Measurements from ENCODE around the gene P2RX2.

The P2RX2 gene

DNA sequence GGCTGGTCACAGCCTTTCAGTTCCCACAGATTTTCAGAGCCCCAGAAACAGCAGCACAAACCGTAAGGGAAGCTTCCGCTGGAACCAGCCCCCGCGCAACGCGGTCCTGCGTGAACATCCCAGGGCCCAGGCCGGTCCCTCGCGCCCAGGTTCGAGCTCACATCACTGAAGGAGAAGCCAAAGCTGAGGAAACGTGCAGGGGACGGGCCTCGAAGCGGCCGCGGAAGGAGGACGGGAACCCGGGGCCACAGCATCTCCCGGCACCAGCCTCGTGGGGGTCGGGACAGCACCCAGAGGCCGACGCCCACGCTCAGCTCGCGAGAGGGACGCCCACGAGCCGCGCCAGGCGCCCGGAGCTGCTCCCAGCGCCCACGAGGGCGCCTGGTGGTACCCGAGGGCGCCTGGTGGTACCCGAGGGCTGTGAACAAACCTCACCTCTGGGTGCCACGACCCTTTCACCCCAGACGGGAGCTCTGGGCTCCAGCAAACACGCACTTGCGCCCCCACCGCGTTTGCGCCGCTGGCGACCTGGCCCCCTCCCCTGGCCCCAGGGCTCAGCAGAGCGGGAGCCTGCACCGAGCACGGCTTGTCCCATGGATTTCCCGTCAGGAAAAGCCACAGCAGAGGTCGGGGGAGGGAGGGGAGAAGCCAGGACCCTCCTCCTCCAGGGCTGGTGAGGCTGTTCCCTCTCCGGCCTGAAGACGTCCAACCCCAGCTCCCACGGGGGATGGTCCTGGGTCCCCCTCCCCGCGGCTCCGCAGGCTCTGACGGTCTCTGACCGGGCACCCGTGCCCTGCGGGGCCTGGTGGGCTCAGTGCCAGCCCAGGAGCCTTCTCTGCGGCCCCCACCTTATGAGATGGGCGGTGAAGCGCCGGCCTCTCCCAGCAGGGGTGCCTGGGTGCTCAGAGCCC, 15.1 kb upstream of the P2RX2 start:
- no peak for DNase-seq

DNA sequence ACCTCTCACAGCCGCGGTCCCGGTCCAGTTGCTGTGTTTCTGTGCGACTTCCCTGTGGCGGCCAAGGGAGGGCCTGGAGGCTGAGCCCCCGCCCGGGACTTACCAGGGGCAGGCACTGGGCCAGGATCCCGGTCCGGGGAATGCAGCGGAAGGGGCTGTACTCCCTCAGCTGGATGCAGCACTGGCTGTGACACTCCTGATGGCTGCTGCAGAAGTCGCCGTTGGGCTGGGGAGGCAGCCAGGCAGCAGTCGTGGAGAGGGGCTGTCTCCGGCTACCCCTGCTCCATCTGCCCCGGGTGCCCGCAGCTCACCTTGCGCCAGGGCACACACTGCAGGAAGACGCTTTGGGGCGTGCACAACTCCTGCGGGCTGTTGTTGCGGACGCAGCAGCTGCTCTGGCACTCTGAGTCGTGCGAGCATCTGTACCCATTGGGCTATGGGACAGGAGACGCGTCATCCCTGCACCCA, 14.4 kb upstream of the P2RX2 start:
- DNase-seq, result no peak

DNA sequence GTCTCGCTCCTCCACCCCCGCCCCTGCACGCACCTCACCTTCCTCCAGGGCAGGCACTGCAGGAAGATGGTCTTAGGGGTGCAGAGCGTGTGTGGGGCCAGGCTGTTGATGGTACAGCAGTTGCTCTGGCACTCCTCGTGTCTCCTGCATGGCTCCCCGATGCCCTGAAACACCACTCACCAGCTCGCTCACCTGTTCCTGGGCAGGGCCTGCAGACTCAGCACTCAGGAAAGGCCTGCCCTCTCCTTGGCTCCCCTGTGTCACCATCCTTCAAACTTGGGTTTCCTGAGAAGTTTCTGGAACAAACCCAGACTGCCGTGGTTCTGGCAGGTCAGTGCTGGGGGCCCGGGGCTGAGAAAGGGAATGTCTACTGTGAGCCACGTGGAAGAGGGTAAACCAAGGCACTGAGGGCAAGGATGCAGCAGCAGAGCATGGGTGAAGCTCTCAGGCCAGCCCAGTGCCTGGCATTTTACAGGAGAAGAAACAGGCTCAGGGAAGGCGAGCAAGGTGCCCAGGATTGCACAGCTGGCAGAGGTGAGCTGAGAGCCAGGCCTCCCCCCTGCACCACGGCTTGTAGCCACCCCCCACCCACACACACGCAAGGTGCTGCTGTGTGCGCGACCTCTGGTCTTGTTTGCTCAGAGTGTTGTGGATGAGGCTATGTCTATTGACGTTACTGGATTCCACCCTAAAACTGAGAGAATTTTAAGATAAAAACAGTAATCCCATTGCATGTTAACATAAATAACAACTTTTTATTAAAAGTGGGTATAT, 13.7 kb upstream of the P2RX2 start:
- DNase-seq, result no peak

DNA sequence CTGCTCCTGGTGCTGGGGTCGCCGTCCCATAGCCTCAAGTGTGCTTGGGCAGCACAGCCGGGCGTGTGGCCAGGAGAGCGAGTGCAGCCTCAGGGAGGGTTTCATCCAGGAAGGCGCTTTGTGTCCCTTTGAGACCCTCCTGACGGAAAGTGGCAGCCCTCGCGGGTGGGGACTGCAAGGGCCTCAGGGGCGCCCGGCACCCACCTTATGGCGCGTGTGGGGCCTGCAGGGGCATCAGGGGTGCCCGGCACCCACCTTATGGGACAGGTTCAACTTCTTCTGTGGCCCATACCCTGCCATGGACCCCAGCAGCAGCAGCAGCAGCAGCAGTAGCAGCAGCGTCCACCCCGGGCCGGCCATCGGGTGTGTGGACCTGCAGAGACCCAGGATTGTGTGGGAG, 12.7 kb upstream of the P2RX2 start:
- no peak for DNase-seq

DNA sequence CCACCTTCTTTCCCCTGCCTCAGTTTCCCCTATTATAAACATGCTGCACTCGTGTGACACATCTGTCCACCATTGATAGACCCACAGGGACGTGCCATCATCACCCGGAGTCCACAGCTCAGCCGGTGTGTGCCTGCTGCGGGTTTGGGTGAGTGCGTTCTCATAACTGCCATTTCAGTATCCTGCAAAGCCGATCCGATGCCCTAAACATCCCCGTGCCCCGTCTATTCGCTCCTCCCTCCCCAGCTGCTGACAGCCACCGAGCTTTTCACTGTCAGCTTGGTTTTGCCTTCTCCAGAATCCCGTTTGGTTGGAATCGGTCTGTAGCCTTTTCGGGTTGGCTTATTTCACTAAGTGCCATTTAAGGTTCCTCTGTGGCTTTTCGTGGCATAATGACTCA, 12.1 kb upstream of the P2RX2 start:
- DNase-seq, result no peak

DNA sequence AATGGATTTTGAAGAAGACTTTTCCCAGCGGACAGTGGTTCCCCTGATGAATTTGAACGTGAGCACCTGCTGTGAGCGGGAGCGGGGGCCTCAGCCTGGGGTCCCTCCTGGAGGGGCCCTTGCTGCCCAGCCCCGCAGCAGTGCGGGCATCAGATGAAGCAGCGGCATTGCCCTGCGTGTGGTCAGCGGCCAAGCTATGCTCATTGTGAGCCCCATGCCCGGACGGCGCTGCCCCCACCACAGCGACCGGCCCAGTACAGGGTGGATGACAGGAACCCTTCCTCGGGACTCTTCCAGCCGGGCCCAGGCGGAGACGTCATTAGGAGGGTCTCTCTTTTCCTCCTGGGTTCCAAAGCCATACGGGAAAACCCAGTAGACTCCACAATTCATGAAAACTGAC, 11.6 kb upstream of the P2RX2 start:
- DNase-seq, result no peak

DNA sequence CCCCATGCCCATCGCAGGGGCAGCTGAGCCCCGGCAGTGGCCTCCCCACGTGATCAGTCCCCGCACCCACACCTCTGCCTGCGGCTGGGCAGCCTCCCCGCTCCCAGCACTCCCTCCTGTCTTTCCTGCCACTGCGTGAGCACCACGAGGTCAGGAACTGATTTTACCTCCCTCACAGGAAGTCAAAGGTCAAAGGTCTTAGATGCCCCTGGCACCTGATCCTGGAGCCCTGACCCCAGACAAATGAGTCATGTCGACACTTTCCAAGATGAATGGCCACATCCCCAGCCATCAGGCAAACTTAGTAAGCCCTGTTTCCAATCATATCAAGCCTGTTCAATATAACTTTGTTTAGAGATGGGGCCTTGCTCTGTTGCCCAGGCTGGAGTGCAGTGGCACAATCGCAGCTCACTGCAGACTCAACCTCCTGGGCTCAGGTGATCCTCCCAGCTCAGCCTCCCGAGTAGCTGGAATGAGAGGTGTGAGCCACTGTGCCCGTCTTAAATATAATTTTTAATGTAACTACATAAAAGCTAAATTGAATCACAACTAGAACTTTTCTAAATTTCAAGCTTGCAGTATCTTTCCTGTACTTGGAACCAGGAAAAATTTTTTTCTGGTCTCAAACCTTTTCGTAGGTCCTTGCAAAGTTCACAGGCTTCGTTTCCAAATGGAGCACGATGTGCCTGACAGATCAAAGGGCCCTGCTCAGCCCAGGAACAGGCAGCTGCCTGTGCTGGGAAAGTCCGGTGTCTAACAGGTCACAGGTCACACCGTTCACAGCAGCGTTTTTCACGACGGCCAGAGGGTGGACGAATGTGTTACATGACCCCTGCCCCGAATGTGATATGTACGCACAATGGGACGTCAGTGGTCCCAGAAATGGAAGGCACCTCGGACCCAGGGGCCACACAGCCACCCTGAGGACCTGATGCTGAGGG, 10.1 kb upstream of the P2RX2 start:
- DNase-seq, result no peak

DNA sequence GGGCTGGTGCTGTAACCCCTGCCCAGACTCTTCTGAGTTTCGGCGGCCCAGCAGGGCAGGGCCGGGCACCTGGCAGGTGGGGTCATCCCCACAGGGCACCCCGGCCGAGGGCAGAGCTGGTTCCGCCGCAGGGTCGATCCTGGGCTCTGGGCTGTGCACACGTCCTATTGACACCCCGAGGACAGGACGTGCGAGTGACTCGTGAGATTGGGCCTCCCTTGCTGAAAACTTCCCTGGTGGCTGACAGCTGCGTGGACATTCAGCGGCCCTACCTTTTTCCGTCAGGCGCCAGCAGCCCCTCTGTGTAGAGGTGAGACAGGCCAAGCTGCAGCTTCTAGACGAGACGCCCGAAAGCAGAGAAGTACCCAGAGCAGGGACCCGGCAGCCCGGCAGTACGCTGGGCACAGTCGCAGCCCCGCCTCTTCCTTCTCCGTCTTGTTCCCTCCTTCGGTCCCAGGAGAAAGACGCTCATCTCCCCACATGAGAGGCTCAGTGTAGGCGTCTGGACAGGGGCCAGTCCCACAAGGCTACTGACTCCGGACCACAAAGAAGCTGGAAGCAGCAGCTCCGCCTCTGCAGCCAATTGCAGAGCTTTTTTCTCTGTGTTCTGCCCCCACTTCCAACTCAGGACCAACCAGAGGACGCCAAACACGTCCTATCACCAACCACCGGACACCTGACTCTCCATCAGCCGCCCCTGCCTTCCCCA, 8.4 kb upstream of the P2RX2 start, which contains the start of gene LRCOL1:
Gene LRCOL1 (minus strand): TSS at position 532 of the 709 bp plus-strand sequence. CDS start 4,331 bp downstream, outside the sequence.
- DNase-seq, result no peak

DNA sequence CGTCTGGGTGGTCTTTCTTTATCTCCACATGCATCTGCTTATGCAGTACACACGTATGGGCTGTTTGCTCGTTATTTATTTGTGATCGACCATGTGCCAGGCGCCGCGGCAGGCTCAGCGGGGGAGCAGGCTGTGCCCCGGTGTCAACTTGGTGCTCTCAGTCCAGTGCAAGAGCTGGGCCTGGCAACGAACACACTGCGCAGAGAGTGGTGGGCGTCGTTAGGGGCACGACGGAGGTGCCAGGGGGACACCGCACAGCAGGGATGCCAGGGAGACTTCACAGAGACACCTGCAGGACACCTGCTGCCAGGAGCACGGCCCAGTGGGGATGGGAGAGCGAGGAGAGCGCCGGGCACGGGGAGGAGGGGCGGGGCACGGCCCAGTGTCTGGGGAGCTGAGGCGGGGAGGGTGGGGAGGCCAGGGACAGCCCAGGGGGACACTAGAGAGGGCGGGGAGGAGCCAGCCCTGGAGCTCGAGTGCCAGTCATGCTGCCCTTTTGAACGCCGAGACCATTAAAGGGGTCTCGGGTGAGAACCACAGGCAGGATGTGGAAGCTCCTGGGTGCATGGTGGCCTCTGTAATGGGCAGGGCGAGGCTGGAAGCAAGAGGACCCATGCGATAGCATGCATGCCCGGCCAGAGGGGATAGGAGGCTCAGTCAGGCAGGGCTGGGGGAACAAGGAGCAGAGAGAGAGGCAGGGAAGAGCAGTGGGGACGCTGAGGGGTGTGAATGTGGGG, 7.5 kb upstream of the P2RX2 start:
- no peak for DNase-seq

DNA sequence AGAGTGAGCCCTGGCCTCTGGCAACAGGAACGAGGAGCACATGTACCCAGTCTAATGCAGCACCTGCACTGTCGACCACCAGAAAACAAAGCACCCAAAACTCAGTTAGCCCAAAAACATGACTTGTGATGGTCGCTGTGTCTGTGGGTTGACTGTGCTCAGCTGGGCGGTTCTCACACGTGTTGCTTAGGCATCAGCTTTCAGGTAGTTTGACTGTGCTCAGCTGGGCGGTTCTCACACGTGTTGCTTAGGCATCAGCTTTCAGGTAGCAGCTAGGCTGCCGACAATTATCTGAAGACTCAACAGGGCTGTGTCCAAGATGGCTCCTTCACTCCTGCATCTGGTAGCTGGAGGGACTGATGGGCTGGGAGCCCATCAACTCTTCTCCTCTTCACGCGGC, 7.0 kb upstream of the P2RX2 start:
- DNase-seq, result no peak

DNA sequence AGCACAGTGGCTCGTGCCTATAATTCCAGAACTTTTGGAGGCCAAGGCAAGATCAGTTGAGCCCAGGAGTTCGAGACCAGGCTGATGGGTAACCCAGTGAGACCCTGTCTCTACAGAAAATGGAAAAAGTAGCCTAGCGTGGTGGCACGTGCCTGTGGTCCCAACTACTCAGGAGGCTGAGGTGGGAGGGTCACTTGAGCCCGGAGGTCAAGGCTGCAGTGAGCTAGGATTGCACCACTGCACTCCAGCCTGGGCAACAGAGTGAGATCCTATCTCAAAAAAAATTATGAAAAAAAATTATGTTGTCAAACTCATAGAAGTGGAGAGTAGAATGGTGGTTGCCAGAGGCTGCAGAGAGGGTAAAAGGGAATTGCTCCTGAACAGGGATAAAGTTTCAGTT, 4.5 kb upstream of the P2RX2 start:
- no peak for DNase-seq

DNA sequence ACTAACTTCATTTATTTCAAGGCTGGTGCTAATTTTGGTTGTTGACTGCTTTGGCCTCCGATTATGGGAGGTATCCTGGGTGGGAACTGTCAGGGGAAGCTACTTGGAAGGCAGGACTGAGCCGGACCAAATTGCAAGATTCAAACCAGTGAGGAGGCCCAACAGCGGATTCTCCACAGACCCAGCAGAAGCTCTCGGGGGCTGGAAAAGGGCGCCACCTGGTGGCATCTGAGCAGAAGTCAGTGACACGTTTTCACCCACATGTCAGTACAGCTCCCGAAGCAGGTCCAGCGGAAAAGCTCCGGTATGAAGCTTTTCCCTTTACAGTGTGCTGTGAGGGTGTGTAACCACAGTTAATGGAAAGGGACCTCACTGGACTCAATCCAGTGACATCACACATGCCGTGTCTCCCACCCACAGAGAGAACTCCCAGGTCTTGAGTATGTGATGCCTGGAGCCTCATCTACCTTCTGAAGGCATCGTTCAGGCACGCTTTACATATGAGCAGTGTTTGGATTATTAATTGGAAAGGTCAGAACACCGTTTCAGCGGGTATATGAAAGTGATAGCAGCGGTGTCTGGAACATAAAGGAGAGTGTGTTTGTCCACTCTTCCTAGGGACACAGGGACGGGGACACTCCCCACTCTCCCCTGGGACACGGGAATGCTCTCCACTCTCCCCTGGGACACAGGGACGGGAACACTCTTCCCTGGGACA, 3.6 kb upstream of the P2RX2 start:
- DNase-seq, result peak; percentile 90 to 91

DNA sequence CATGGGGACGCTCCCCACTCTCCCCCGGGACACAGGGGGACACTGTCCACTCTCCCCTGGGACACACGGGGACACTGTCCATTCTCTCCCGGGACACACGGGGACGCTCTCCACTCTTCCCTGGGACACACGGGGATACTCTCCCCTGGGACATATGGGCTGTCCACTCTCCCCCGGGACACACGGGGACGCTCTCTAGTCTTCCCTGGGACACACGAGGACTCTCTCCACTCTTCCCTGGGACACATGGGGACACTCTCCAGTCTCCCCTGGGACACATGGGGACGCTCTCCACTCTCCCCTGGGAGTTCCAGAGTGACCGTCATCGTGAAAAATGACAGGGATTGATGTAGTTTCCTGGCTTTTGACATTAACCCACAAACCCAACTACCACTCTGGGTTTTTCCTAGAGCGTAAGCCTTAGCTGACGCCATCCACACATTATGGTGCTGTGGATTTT, 3.0 kb upstream of the P2RX2 start:
- no peak for DNase-seq

DNA sequence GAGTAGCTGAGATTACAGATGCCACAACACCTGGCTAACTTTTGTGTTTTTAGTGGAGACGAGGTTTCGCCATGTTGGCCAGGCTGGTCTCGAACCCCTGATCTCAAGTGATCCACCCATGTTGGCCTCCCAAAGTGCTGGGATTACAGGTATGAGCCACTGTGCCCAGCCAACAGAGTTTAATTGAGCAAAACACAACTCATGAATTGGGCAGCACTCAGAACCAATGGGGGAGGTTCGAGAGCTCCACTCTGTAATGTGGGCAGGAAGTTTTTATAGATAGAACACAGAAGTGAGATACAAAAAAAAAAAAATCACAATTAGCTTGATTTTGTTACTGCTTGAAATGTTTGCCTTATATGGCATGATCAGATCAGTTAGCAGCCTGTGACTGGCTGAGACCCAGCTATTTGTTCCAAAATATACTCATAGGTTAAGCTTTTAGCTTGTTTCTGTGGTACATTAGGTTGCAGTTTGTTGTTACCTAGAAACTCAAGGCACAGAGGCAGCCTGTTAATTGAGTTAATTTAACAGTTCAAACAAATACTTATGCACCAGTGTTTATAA, 1.4 kb upstream of the P2RX2 start:
- no peak for DNase-seq

DNA sequence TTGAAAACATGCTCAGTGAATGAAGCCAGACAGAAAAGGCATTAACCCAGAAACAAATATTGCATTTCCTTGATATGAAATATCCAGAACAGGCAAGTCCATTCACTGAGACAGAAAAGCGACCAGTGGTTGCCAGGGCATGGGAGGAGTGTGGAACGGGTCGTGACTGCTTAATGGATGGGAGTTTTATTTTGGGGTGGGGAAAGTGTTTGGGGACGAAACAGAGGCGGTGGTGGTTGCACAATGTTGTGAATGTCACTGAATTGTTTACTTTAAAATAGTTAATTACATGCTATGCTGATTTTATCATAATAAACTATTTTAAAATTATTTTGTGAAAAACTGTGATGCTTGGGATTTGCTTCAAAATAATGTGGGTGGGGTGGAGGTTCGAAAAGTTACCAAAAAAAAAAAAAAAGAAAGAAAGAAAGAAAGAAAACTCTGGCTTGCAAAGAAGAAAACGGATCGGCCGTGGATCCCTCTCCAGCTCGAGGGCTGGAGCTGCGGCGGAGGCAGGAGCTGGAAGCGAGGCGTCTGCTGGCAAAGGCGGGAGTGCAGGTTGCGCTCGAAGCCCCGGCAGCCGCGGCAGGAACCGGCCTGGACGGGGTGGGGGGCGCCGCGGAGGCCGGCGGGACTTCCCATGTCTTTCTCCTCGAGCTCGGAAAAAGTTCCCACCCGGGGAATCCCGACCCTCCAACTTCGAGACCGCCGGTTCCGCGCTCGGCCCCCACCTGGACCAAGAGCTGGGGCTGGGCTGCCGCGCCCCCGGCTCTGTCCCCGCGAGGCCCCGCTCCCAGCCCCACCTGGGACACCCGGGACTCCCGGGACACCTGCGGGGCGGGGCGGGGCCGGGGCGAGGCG, 524 bp upstream of the P2RX2 start:
- DNase-seq, result no peak

DNA sequence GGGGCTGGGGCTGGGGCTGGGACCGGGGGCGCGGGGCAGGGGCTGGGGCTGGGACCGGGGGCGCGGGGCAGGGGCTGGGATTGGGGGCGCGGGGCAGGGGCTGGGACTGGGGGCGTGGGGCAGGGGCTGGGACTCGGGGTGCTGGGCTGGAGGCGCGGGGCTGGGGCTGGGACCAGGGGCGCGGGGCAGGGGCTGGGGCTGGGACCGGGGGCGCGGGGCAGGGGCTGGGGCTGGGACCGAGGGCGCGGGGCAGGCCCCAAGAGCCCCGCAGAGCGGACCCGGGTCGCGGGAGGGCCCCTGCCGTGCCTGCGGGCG, 452 bp downstream of the P2RX2 start:
- DNase-seq, result no peak

DNA sequence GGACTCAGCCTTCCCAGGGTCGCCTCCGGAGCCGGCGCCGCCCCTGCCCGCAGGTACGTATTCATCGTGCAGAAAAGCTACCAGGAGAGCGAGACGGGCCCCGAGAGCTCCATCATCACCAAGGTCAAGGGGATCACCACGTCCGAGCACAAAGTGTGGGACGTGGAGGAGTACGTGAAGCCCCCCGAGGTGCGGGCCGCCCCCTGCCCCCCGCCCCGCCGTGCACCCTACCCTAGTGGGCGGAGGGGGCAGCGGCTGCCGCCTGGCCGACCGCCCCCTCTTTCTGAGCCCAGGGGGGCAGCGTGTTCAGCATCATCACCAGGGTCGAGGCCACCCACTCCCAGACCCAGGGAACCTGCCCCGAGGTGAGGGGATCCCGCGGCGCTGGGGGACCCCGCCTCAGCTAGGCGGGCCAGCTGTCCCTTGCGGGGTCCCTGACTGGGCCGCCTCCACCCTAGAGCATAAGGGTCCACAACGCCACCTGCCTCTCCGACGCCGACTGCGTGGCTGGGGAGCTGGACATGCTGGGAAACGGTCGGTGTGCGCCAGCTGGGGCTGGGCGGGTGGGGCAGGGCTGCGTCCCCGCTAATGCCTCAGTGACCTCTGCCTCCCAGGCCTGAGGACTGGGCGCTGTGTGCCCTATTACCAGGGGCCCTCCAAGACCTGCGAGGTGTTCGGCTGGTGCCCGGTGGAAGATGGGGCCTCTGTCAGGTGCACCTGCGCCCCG, 973 bp downstream of the P2RX2 start:
- no peak for DNase-seq

DNA sequence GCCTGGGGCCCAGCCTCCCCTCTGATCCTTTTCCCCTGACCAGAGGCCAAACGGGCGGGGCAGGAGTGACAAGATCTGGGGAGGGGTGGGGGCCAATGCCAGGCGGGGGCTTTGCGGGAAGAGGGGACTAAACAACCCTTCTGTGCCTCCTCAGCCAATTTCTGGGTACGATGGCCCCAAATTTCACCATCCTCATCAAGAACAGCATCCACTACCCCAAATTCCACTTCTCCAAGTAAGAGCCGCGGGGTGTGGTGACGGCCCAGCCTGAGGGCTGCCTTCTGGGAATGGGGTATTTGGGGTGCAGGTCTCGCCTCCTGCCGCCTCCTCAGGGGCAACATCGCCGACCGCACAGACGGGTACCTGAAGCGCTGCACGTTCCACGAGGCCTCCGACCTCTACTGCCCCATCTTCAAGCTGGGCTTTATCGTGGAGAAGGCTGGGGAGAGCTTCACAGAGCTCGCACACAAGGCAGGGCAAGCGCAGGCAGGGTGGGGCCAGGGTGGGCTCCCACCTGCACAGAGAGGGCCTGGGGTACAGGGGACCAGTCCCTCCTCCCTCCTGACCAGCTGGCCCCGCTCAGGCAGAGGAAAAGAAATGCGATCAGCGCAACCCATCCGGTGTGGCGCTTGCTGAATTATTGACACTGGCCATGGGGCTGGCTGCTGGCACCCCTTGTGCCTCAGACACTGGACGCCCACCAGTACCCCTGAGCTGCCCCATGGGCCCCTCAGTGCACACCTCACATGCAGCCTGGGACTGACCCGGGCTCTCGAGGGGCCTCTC, 1.7 kb downstream of the P2RX2 start:
- DNase-seq, result no peak
